GM18520 (cell line): ENCODE measurements around the gene SLC35C1.

Source experiments
- ATAC-seq: cut with Tn5 transposase; IDR thresholded peaks from one replicate; pipeline ENCODE4 v1.9.1; 2021; ENCODE audit not compliant: unreplicated experiment

Gene SLC35C1

GRCh38 chr11:45844822-45845578 lies 40.1 kb downstream of the SLC35C1 start:
- no peak for ATAC-seq

GRCh38 chr11:45846174-45846675 lies 41.3 kb downstream of the SLC35C1 start:
- no peak for ATAC-seq

GRCh38 chr11:45846974-45847910 lies 42.3 kb downstream of the SLC35C1 start, which contains the start of gene CRY2:
CRY2 (plus strand) TSS chr11:45847475; CDS start chr11:45847491, 16 bp downstream.
- ATAC-seq, result peak; percentile 90

GRCh38 chr11:45847911-45848316 lies 43.0 kb downstream of the SLC35C1 start:
- ATAC-seq, result no peak

GRCh38 chr11:45848654-45849081 lies 43.7 kb downstream of the SLC35C1 start:
- no peak for ATAC-seq

GRCh38 chr11:45850446-45850845 lies 45.5 kb downstream of the SLC35C1 start:
- ATAC-seq, result no peak

GRCh38 chr11:45851228-45851627 lies 46.3 kb downstream of the SLC35C1 start:
- ATAC-seq, result no peak

GRCh38 chr11:45852018-45852711 lies 47.2 kb downstream of the SLC35C1 start:
- no peak for ATAC-seq

- no peak for ATAC-seq
These were observed 47.8 kb downstream of the SLC35C1 start for GRCh38 chr11:45852712-45853101.

- ATAC-seq, result no peak
These were observed 48.6 kb downstream of the SLC35C1 start for GRCh38 chr11:45853332-45854219.

GRCh38 chr11:45855308-45855707 lies 50.4 kb downstream of the SLC35C1 start:
- ATAC-seq, result no peak

GRCh38 chr11:45856044-45856468 lies 51.1 kb downstream of the SLC35C1 start:
- ATAC-seq, result no peak

- no peak for ATAC-seq
These were observed 53.1 kb downstream of the SLC35C1 start for GRCh38 chr11:45857961-45858474.

- no peak for ATAC-seq
These were observed 53.9 kb downstream of the SLC35C1 start for GRCh38 chr11:45858751-45859398.

- no peak for ATAC-seq
These were observed 54.8 kb downstream of the SLC35C1 start for GRCh38 chr11:45859661-45860140.

GRCh38 chr11:45860348-45860747 lies 55.4 kb downstream of the SLC35C1 start:
- no peak for ATAC-seq

GRCh38 chr11:45860764-45861510 lies 56.0 kb downstream of the SLC35C1 start:
- ATAC-seq, result no peak
